SK-N-SH (cell line): ENCODE data around the gene FBXO10.

Source experiments
- RCOR1 ChIP-seq: fragments of 150-350 bp; IDR thresholded peaks from 2 replicates; pipeline ENCODE4 v1.6.1; 2017; ENCODE audit warnings: antibody characterized with exemption, low read length
- TCF12 ChIP-seq: IDR thresholded peaks from 2 replicates; pipeline ENCODE4 v1.4.0; 2012
- TF ChIP-seq, protein P1 (sequence below): fragments of 200-600 bp; sonication (generic); IDR thresholded peaks from 2 replicates; pipeline ENCODE4 v1.6.1; 2017; ENCODE audit warnings: antibody characterized with exemption, mild to moderate bottlenecking, moderate library complexity
- TF ChIP-seq, protein P2 (sequence below): IDR thresholded peaks from 2 replicates; pipeline ENCODE4 v1.4.0; 2012; ENCODE audit warnings: low read depth

DNA sequence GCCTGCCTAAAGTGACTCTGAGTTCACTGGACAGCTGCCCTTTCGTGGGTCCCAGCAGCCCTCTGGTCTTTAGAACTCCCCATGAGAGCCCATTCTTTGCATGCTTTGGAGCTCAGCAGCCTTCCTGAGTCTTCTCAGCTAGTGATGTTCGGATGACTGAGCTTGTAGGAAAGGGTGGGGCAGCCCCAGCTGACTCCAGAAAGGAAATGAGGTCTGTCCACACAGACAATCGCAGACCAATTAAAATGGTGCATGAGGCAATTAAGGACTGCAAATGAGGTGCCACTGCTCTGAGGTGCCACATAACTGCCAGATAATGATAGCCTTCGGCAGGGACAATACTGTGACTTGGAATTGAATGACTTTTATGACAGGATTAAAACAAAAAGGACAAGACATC is 41.7 kb upstream of the FBXO10 start:
- TF ChIP-seq, protein P1, sequence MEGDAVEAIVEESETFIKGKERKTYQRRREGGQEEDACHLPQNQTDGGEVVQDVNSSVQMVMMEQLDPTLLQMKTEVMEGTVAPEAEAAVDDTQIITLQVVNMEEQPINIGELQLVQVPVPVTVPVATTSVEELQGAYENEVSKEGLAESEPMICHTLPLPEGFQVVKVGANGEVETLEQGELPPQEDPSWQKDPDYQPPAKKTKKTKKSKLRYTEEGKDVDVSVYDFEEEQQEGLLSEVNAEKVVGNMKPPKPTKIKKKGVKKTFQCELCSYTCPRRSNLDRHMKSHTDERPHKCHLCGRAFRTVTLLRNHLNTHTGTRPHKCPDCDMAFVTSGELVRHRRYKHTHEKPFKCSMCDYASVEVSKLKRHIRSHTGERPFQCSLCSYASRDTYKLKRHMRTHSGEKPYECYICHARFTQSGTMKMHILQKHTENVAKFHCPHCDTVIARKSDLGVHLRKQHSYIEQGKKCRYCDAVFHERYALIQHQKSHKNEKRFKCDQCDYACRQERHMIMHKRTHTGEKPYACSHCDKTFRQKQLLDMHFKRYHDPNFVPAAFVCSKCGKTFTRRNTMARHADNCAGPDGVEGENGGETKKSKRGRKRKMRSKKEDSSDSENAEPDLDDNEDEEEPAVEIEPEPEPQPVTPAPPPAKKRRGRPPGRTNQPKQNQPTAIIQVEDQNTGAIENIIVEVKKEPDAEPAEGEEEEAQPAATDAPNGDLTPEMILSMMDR, result no peak
- TF ChIP-seq TCF12, result no peak
- no peak for TF ChIP-seq RCOR1
- TF ChIP-seq, protein P2, sequence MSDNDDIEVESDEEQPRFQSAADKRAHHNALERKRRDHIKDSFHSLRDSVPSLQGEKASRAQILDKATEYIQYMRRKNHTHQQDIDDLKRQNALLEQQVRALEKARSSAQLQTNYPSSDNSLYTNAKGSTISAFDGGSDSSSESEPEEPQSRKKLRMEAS, result no peak
